Suprapubic skin (tissue), 4 donors: Measurements from ENCODE around the gene ISY1. TPM values are rescaled to one million over a fixed set of nuclear protein-coding genes. Genes with fewer than 3 reads are reported as not detected.

Experiments used
- DNase-seq, 2 donors: peaks; one replicate each; pipeline ENCODE4 v3.0.0-alpha.2; 2019; ENCODE audit warnings: low spot score in 2 of 2
- H3K27ac ChIP-seq: fragments of 200-600 bp; sonication (generic); one replicate; pipeline ENCODE4 v1.5.1; 2019
- H3K27me3 ChIP-seq: fragments of 200-600 bp; sonication (generic); one replicate; pipeline ENCODE4 v1.5.1; 2019
- H3K36me3 ChIP-seq: fragments of 200-600 bp; sonication (generic); one replicate; pipeline ENCODE4 v1.5.1; 2019
- H3K4me1 ChIP-seq: fragments of 200-600 bp; sonication (generic); one replicate; pipeline ENCODE4 v1.5.1; 2019
- H3K4me3 ChIP-seq: fragments of 200-600 bp; sonication (generic); one replicate; pipeline ENCODE4 v1.5.1; 2019; ENCODE audit warnings: mild to moderate bottlenecking
- H3K9me3 ChIP-seq: fragments of 200-600 bp; sonication (generic); one replicate; pipeline ENCODE4 v1.5.1; 2019
- CTCF ChIP-seq, 2 donors: fragments of 200-600 bp in 1 of 2; fragments of 450-650 bp in 1 of 2; sonication (generic) in 1 of 2; IDR thresholded peaks; one replicate each; pipeline ENCODE4 v1.5.1; 2016 to 2019; ENCODE audit warnings: antibody characterized with exemption in 2 of 2, mild to moderate bottlenecking in 1 of 2, moderate library complexity in 1 of 2
- EP300 ChIP-seq: sonication (generic); formaldehyde crosslinking; IDR thresholded peaks from one replicate; pipeline ENCODE4 v1.6.1; 2017; ENCODE audit warnings: antibody characterized with exemption
- POLR2A ChIP-seq, 2 donors: fragments of 450-650 bp; IDR thresholded peaks; one replicate each; pipeline ENCODE4 v1.6.1; 2017; ENCODE audit warnings: antibody characterized with exemption in 2 of 2, mild to moderate bottlenecking in 2 of 2, moderate library complexity in 2 of 2
- POLR2AphosphoS5 ChIP-seq, 3 donors: sonication (generic); formaldehyde crosslinking; IDR thresholded peaks; one replicate each; pipeline ENCODE4 v1.6.1; 2017; ENCODE audit warnings: antibody characterized with exemption in 3 of 3
- WGBS: methylation state at CpG from one replicate; pipeline ENCODE4 v1.1.5; 2018; 5-methylcytosine and 5-hydroxymethylcytosine counted together
- total RNA-seq, 4 donors: library from RNA; depleted of rRNA; stranded (reverse); fragments of >200 nt; gene quantifications; one replicate each; pipeline ENCODE4 v1.1.0, GENCODE V29; 2016

The ISY1 gene
- total RNA-seq, 4 donors from 2014 or later: 6.3 to 18.2 (median 16.3) TPM

GRCh38 chr3:129087138-129087702 lies 73.6 kb downstream of the ISY1 start:
- peaks cover 10% of the 10 kb centered on the region for H3K36me3 ChIP-seq
- H3K4me3 ChIP-seq: no peak overlapping the region
- no peak for DNase-seq
- H3K27me3 ChIP-seq: no peaks in the 10 kb centered on the region
- H3K27ac ChIP-seq: peak overlapping the region; percentile 81
- no peaks in the 10 kb centered on the region for H3K9me3 ChIP-seq
- TF ChIP-seq CTCF (IDR thresholded peaks at IDR 0.05) (no peak), EP300 (no peak), POLR2A (IDR thresholded peaks at IDR 0.05) (no peak), POLR2AphosphoS5 (IDR thresholded peaks at IDR 0.05) (no peak)
- H3K4me1 ChIP-seq: peaks cover 11% of the 10 kb centered on the region
- WGBS: 45% methylated on average over 8 of the region's 8 CpGs

DNA sequence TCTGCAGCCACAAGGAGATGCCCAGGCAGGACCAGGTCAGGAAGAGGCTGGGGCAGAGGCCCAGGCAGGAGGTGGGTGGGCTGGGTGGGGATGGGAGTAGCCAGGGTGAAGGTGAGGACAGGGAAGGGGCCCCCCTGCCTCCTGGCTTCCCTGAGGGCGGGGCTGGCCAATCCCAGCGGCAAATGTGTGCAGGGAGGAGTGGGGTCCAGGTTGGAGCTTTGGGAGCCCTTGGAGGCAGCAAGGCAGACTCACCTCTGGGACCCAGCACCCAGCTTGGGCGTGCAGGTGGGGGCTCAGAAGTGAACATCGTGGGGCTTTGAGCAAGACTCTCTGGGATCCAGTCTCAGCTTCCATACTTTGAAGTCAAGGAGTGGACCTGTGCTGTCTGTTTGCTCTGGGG lies 75.0 kb downstream of the ISY1 start:
- H3K27ac ChIP-seq: no peak overlapping the region

DNA sequence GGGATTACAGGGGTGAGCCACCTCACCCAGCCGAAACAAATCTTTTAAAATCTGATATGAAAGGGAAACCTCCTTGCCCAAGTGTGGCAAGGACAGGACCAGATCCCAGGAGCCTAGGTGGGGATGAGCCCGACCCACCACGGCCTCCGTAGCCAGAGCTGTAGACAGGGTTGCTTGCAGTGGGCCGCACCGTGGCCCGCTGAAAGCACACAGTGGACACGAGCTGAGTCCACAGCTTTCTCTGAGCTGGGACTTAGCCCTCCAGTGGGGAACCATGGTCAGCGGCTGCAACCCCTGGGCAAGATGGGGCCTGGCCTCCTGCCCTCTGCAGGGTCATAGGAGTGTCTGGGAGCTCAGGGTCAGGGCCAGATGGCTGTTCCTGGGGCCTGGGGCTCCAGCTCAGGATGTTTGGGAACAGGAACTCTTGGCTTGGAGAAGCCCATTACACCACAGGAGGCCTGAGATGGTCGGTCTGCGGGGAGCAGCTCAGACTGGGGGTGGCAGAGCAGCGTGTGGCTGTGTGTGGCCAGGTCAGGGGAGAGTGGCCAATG lies 75.6 kb downstream of the ISY1 start:
- Histone ChIP-seq H3K4me3 (no peak overlapping the region), H3K27ac (no peak overlapping the region), H3K27me3 (no peaks in the 10 kb centered on the region), H3K9me3 (no peaks in the 10 kb centered on the region), H3K36me3 (no peaks in the 10 kb centered on the region), H3K4me1 (peaks cover 11% of the 10 kb centered on the region)
- no peak for DNase-seq
- WGBS: 87% methylated on average over 5 of the region's 12 CpGs
- no peak for TF ChIP-seq EP300
- no peak for TF ChIP-seq POLR2AphosphoS5 (IDR thresholded peaks at IDR 0.05)
- no peak for TF ChIP-seq CTCF (IDR thresholded peaks at IDR 0.05)
- TF ChIP-seq POLR2A (IDR thresholded peaks at IDR 0.05): no peak

More for the DNA sequence above, 75.0 kb downstream of the ISY1 start:
- Histone ChIP-seq H3K4me1 (peaks cover 11% of the 10 kb centered on the region), H3K27me3 (no peaks in the 10 kb centered on the region), H3K4me3 (no peak overlapping the region), H3K9me3 (no peaks in the 10 kb centered on the region), H3K36me3 (no peaks in the 10 kb centered on the region)
- DNase-seq: no peak
- TF ChIP-seq POLR2AphosphoS5 (IDR thresholded peaks at IDR 0.05) (no peak), EP300 (no peak), POLR2A (IDR thresholded peaks at IDR 0.05) (no peak), CTCF (IDR thresholded peaks at IDR 0.05) (no peak)
- 92% methylated on average over 4 of the region's 4 CpGs for WGBS

DNA sequence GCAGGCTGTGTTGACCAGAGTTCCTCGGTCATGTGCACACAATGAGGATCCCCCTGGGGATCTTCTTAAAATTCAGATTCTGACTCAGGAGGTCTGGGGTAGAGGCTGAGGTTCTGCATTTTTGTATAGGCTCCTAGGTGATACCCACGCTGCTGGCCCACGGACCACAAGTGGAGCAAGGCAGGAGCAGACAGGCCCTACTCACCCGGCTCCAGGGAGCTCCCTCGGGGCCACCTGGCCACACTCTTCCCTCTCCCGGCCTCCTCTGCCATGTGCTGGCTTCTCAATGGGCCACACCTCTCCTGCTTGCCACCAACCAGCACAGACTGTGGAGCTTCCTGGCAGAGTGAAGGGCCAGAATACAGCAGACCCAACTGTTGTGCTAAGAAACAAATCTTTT lies 76.4 kb downstream of the ISY1 start:
- Histone ChIP-seq H3K9me3 (no peaks in the 10 kb centered on the region), H3K27ac (no peak overlapping the region), H3K4me1 (peaks cover 11% of the 10 kb centered on the region), H3K27me3 (no peaks in the 10 kb centered on the region), H3K36me3 (no peaks in the 10 kb centered on the region), H3K4me3 (no peak overlapping the region)
- WGBS: 75% methylated on average over 1 of the region's 6 CpGs
- TF ChIP-seq CTCF (IDR thresholded peaks at IDR 0.05): no peak
- no peak for TF ChIP-seq POLR2A (IDR thresholded peaks at IDR 0.05)
- no peak for TF ChIP-seq POLR2AphosphoS5 (IDR thresholded peaks at IDR 0.05)
- no peak for TF ChIP-seq EP300
- no peak for DNase-seq

DNA sequence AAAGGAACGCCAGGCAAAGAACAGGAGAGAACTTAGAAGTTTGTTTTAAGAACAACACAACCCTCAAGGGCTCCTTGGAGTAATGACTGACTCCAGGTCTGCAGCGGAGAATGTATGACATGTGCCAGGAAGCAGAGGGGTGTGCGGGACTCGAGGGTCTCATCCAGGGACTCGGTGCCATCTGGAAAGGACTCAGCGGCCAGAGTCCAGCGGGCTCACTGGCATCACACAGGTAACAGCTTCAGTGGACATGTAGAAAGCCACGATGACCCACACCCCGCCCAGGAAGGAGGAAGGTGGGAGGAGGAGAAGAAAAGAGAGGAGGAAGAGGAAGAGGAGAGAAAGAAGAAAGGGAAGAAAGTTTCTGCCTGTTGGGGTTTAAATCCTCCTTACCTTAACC lies 78.8 kb downstream of the ISY1 start:
- no peak overlapping the region for H3K4me3 ChIP-seq
- H3K36me3 ChIP-seq: no peaks in the 10 kb centered on the region
- DNase-seq: no peak
- H3K27me3 ChIP-seq: no peaks in the 10 kb centered on the region
- no peak overlapping the region for H3K27ac ChIP-seq
- TF ChIP-seq POLR2AphosphoS5 (IDR thresholded peaks at IDR 0.05) (no peak), EP300 (no peak), POLR2A (IDR thresholded peaks at IDR 0.05) (no peak), CTCF (IDR thresholded peaks at IDR 0.05) (no peak)
- H3K4me1 ChIP-seq: peaks cover 7% of the 10 kb centered on the region
- no peaks in the 10 kb centered on the region for H3K9me3 ChIP-seq
- 79% methylated on average over 9 of the region's 9 CpGs for WGBS
